ENCODE results near the gene FIBCD1.

Gene FIBCD1

GRCh38 chr9:130939405-130940026, 469 bp upstream of the FIBCD1 start:
- peaks cover 10% of the 10 kb centered on the region for H3K4me1 Mint-ChIP-seq
- CTCF ChIA-PET: interaction anchor here (1.0 to 1.2 kb wide), 2 partner anchors 70 to 72 kb away, joined by 4 to 5 read pairs; no protein-coding TSS in a partner anchor
- peak overlapping the region; percentile 41 for H3K4me3 Mint-ChIP-seq
- peaks cover 88% of the 10 kb centered on the region for H3K27me3 Mint-ChIP-seq
- no peaks in the 10 kb centered on the region for H3K36me3 Mint-ChIP-seq
- no peak overlapping the region for H3K27ac Mint-ChIP-seq
- no peak for DNase-seq
- H3K9me3 Mint-ChIP-seq: no peaks in the 10 kb centered on the region

- Mint-ChIP-seq H3K27ac (no peak overlapping the region), H3K4me1 (peaks cover 10% of the 10 kb centered on the region), H3K4me3 (no peak overlapping the region), H3K27me3 (peaks cover 93% of the 10 kb centered on the region), H3K36me3 (no peaks in the 10 kb centered on the region), H3K9me3 (no peaks in the 10 kb centered on the region)
- DNase-seq: no peak
- CTCF ChIA-PET: no interaction called here
These were observed 829 bp downstream of the FIBCD1 start for GRCh38 chr9:130938184-130938651.

GRCh38 chr9:130937146-130938076, 1.6 kb downstream of the FIBCD1 start:
- Mint-ChIP-seq H3K27ac (no peak overlapping the region), H3K9me3 (no peaks in the 10 kb centered on the region), H3K36me3 (no peaks in the 10 kb centered on the region), H3K4me3 (peak overlapping the region; percentile 1), H3K4me1 (peaks cover 10% of the 10 kb centered on the region), H3K27me3 (peaks cover 93% of the 10 kb centered on the region)
- no peak for DNase-seq
- CTCF ChIA-PET: no interaction called here

GRCh38 chr9:130936285-130937117, 2.5 kb downstream of the FIBCD1 start:
- Mint-ChIP-seq H3K36me3 (no peaks in the 10 kb centered on the region), H3K4me3 (peak overlapping the region; percentile 1), H3K4me1 (peaks cover 10% of the 10 kb centered on the region), H3K9me3 (no peaks in the 10 kb centered on the region), H3K27ac (no peak overlapping the region), H3K27me3 (peaks cover 90% of the 10 kb centered on the region)
- CTCF ChIA-PET: interaction anchor here (1.1 kb wide), 1 partner anchor 110 kb away, joined by 4 read pairs; no protein-coding TSS in a partner anchor
- DNase-seq: no peak

GRCh38 chr9:130935648-130936271, 3.3 kb downstream of the FIBCD1 start:
- Mint-ChIP-seq H3K4me1 (peaks cover 7% of the 10 kb centered on the region), H3K36me3 (no peaks in the 10 kb centered on the region), H3K27me3 (peaks cover 89% of the 10 kb centered on the region), H3K4me3 (no peak overlapping the region), H3K9me3 (no peaks in the 10 kb centered on the region), H3K27ac (no peak overlapping the region)
- DNase-seq: no peak
- CTCF ChIA-PET: interaction anchor here (1.1 to 2.0 kb wide), 2 partner anchors 62 to 110 kb away, joined by 4 to 5 read pairs; no protein-coding TSS in a partner anchor

- Mint-ChIP-seq H3K27ac (no peak overlapping the region), H3K36me3 (no peaks in the 10 kb centered on the region), H3K9me3 (no peaks in the 10 kb centered on the region), H3K4me1 (peaks cover 4% of the 10 kb centered on the region), H3K27me3 (peaks cover 85% of the 10 kb centered on the region), H3K4me3 (no peak overlapping the region)
- DNase-seq: no peak
- CTCF ChIA-PET: interaction anchor here (0.8 to 2.0 kb wide), 3 partner anchors 63 to 111 kb away, joined by 4 to 5 read pairs (median 4); no protein-coding TSS in a partner anchor
These were observed 4.1 kb downstream of the FIBCD1 start for GRCh38 chr9:130934702-130935647.

GRCh38 chr9:130934246-130934645, 4.8 kb downstream of the FIBCD1 start:
- peaks cover 80% of the 10 kb centered on the region for H3K27me3 Mint-ChIP-seq
- no peaks in the 10 kb centered on the region for H3K9me3 Mint-ChIP-seq
- no peaks in the 10 kb centered on the region for H3K36me3 Mint-ChIP-seq
- CTCF ChIA-PET: interaction anchor here (2.0 kb wide), 1 partner anchor 64 kb away, joined by 5 read pairs; no protein-coding TSS in a partner anchor
- peaks cover 4% of the 10 kb centered on the region for H3K4me1 Mint-ChIP-seq
- no peak overlapping the region for H3K27ac Mint-ChIP-seq
- no peak overlapping the region for H3K4me3 Mint-ChIP-seq
- no peak for DNase-seq

GRCh38 chr9:130933114-130934046, 5.7 kb downstream of the FIBCD1 start:
- Mint-ChIP-seq H3K4me3 (no peak overlapping the region), H3K27me3 (peaks cover 74% of the 10 kb centered on the region), H3K36me3 (no peaks in the 10 kb centered on the region), H3K4me1 (peaks cover 2% of the 10 kb centered on the region), H3K9me3 (no peaks in the 10 kb centered on the region), H3K27ac (no peak overlapping the region)
- CTCF ChIA-PET: interaction anchor here (0.9 to 2.0 kb wide), 4 partner anchors 12 to 113 kb away, joined by 3 to 5 read pairs (median 4); no protein-coding TSS in a partner anchor
- DNase-seq: no peak

GRCh38 chr9:130932255-130933079, 6.6 kb downstream of the FIBCD1 start:
- H3K27me3 Mint-ChIP-seq: peaks cover 68% of the 10 kb centered on the region
- H3K4me3 Mint-ChIP-seq: no peak overlapping the region
- no peak overlapping the region for H3K27ac Mint-ChIP-seq
- H3K4me1 Mint-ChIP-seq: no peaks in the 10 kb centered on the region
- no peaks in the 10 kb centered on the region for H3K36me3 Mint-ChIP-seq
- CTCF ChIA-PET: interaction anchor here (0.9 to 1.5 kb wide), 3 partner anchors 13 to 114 kb away, joined by 3 to 4 read pairs (median 3); no protein-coding TSS in a partner anchor
- H3K9me3 Mint-ChIP-seq: no peaks in the 10 kb centered on the region
- no peak for DNase-seq

GRCh38 chr9:130931508-130932254, 7.4 kb downstream of the FIBCD1 start:
- CTCF ChIA-PET: interaction anchor here (1.5 kb wide), 1 partner anchor 14 kb away, joined by 3 read pairs; no protein-coding TSS in a partner anchor
- Mint-ChIP-seq H3K36me3 (no peaks in the 10 kb centered on the region), H3K27me3 (peaks cover 60% of the 10 kb centered on the region), H3K9me3 (no peaks in the 10 kb centered on the region), H3K4me1 (no peaks in the 10 kb centered on the region), H3K27ac (peak overlapping the region; percentile 7), H3K4me3 (no peak overlapping the region)
- DNase-seq: no peak
